DOHH2 (cell line): ENCODE data around the gene IL9R.
A peak's percentile ranks its signal among the peaks of the same experiment; 100 is the strongest.

Source experiments
- H3F3A ChIP-seq: fragments of 200-600 bp; sonication (generic), shearing (Covaris generic); 2 replicates; pipeline ENCODE4 v1.6.0; 2016; ENCODE audit warnings: antibody characterized with exemption, mild to moderate bottlenecking; ENCODE audit not compliant: control insufficient read depth, insufficient read depth
- H3K27ac ChIP-seq: fragments of 200-600 bp; sonication (generic); 2 replicates; pipeline ENCODE4 v1.5.1; 2014; ENCODE audit warnings: low read depth, mild to moderate bottlenecking, low read length, moderate library complexity
- H3K27me3 ChIP-seq: fragments of 200-600 bp; sonication (generic); 2 replicates; pipeline ENCODE4 v1.6.1; 2014; ENCODE audit warnings: mild to moderate bottlenecking, low read length, mixed read lengths; ENCODE audit not compliant: control insufficient read depth
- H3K36me3 ChIP-seq: fragments of 200-600 bp; sonication (generic); 2 replicates; pipeline ENCODE4 v1.6.1; 2014; ENCODE audit warnings: mild to moderate bottlenecking, low read length, moderate library complexity, mixed read lengths; ENCODE audit not compliant: control insufficient read depth
- H3K4me1 ChIP-seq: fragments of 200-600 bp; sonication (generic); 2 replicates; pipeline ENCODE4 v1.6.1; 2014; ENCODE audit warnings: mild to moderate bottlenecking, low read length, mixed read lengths; ENCODE audit not compliant: control insufficient read depth
- H3K4me2 ChIP-seq: fragments of 200-600 bp; sonication (generic); 2 replicates; pipeline ENCODE4 v1.6.0; 2014; ENCODE audit warnings: mild to moderate bottlenecking, low read length, moderate library complexity
- H3K4me3 ChIP-seq: fragments of 200-600 bp; sonication (generic); 2 replicates; pipeline ENCODE4 v1.5.1; 2014; ENCODE audit warnings: mild to moderate bottlenecking, low read length, mixed read lengths
- H3K79me2 ChIP-seq: fragments of 200-600 bp; sonication (generic); 2 replicates; pipeline ENCODE4 v1.6.1; 2014; ENCODE audit warnings: mild to moderate bottlenecking, low read length, mixed read lengths; ENCODE audit not compliant: control insufficient read depth
- H3K9me2 ChIP-seq: fragments of 200-600 bp; sonication (generic); replicated peaks from 2 replicates; pipeline ENCODE4 v1.6.1; 2014; ENCODE audit warnings: mild to moderate bottlenecking, low read length, mixed read lengths; ENCODE audit not compliant: control insufficient read depth
- H3K9me3 ChIP-seq: fragments of 200-600 bp; sonication (generic); 2 replicates; pipeline ENCODE4 v1.6.1; 2014; ENCODE audit warnings: antibody characterized with exemption, low read length, mixed read lengths; ENCODE audit not compliant: control insufficient read depth, insufficient read depth
- H4K20me1 ChIP-seq: fragments of 200-600 bp; sonication (generic); 2 replicates; pipeline ENCODE4 v1.6.0; 2014; ENCODE audit warnings: low read depth, mild to moderate bottlenecking, antibody characterized with exemption, low read length, moderate library complexity; ENCODE audit not compliant: control insufficient read depth, insufficient read depth
- EZH2phosphoT487 ChIP-seq: fragments of 200-600 bp; sonication (generic); IDR thresholded peaks from 2 replicates; pipeline ENCODE4 v1.6.1; 2017; ENCODE audit warnings: borderline replicate concordance, mild to moderate bottlenecking, antibody characterized with exemption, low read length, moderate library complexity, mixed read lengths
- TF ChIP-seq, protein P1 (sequence below): fragments of 200-600 bp; sonication (generic); IDR thresholded peaks from one replicate; pipeline ENCODE4 v1.5.1; 2014; ENCODE audit warnings: antibody characterized with exemption, mild to moderate bottlenecking, low read depth, low read length; ENCODE audit not compliant: poor library complexity, severe bottlenecking

IL9R gene

DNA sequence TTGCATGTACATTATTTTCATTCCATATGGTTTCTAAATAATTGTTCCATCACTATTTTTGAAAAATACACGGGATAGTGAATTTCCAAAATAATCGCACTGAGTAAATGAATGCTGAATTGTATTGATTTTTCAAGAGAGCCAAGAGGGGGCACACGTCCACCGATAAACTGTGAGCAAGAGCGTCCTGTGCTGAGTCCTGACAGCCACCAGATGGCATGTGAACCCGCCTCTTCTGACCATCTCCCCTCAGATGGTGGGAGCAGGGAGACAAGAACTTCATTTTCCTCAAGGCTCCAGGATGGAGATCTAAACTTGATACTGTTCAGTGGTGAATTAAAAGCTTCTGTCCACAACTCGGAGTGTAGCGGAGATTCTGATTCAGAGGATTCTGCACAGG lies 30.6 kb upstream of the IL9R start:
- Histone ChIP-seq H3K27me3 (no peaks in the 10 kb centered on the region), H3K4me3 (no peak overlapping the region), H3K27ac (no peak overlapping the region), H3K79me2 (no peaks in the 10 kb centered on the region), H3K4me1 (no peaks in the 10 kb centered on the region), H3K36me3 (no peaks in the 10 kb centered on the region), H4K20me1 (no peaks in the 10 kb centered on the region), H3K9me3 (peaks cover 3% of the 10 kb centered on the region; the same call in 1 of the 2 replicates), H3K9me2 (no peaks in the 10 kb centered on the region), H3K4me2 (no peak overlapping the region), H3F3A (no peaks in the 10 kb centered on the region)
- no peak for TF ChIP-seq EZH2phosphoT487
- TF ChIP-seq, protein P1, sequence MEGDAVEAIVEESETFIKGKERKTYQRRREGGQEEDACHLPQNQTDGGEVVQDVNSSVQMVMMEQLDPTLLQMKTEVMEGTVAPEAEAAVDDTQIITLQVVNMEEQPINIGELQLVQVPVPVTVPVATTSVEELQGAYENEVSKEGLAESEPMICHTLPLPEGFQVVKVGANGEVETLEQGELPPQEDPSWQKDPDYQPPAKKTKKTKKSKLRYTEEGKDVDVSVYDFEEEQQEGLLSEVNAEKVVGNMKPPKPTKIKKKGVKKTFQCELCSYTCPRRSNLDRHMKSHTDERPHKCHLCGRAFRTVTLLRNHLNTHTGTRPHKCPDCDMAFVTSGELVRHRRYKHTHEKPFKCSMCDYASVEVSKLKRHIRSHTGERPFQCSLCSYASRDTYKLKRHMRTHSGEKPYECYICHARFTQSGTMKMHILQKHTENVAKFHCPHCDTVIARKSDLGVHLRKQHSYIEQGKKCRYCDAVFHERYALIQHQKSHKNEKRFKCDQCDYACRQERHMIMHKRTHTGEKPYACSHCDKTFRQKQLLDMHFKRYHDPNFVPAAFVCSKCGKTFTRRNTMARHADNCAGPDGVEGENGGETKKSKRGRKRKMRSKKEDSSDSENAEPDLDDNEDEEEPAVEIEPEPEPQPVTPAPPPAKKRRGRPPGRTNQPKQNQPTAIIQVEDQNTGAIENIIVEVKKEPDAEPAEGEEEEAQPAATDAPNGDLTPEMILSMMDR, result peak; percentile 88

GRCh38 chrX:155967653-155968325 lies 29.7 kb upstream of the IL9R start:
- no peaks in the 10 kb centered on the region for H4K20me1 ChIP-seq
- TF ChIP-seq EZH2phosphoT487, result no peak
- TF ChIP-seq, protein P1, result no peak
- H3K4me1 ChIP-seq, result no peaks in the 10 kb centered on the region
- no peaks in the 10 kb centered on the region for H3K9me2 ChIP-seq
- H3K9me3 ChIP-seq, result peaks cover 3% of the 10 kb centered on the region; the same call in 1 of the 2 replicates
- no peak overlapping the region for H3K4me3 ChIP-seq
- no peaks in the 10 kb centered on the region for H3K36me3 ChIP-seq
- no peaks in the 10 kb centered on the region for H3K27me3 ChIP-seq
- no peaks in the 10 kb centered on the region for H3F3A ChIP-seq
- H3K79me2 ChIP-seq, result no peaks in the 10 kb centered on the region
- no peak overlapping the region for H3K4me2 ChIP-seq
- no peak overlapping the region for H3K27ac ChIP-seq

GRCh38 chrX:155968326-155968661 lies 29.2 kb upstream of the IL9R start:
- no peak overlapping the region for H3K27ac ChIP-seq
- no peaks in the 10 kb centered on the region for H3K4me1 ChIP-seq
- peaks cover 3% of the 10 kb centered on the region; the same call in 1 of the 2 replicates for H3K9me3 ChIP-seq
- H3K9me2 ChIP-seq, result no peaks in the 10 kb centered on the region
- no peaks in the 10 kb centered on the region for H4K20me1 ChIP-seq
- no peak for TF ChIP-seq EZH2phosphoT487
- TF ChIP-seq, protein P1, result no peak
- H3K4me3 ChIP-seq, result no peak overlapping the region
- H3K36me3 ChIP-seq, result no peaks in the 10 kb centered on the region
- no peaks in the 10 kb centered on the region for H3K27me3 ChIP-seq
- H3K4me2 ChIP-seq, result no peak overlapping the region
- no peaks in the 10 kb centered on the region for H3F3A ChIP-seq
- H3K79me2 ChIP-seq, result no peaks in the 10 kb centered on the region
